ENCODE data around the gene RASAL3.

Gene RASAL3

GRCh38 chr19:15476325-15476724, 12.0 kb upstream of the RASAL3 start:
- no peak for TF ChIP-seq CTCF (IDR thresholded peaks at IDR 0.05)

GRCh38 chr19:15475611-15476010, 11.3 kb upstream of the RASAL3 start:
- no peak for TF ChIP-seq CTCF (IDR thresholded peaks at IDR 0.05)

- no peak for TF ChIP-seq CTCF (IDR thresholded peaks at IDR 0.05)
These were observed 10.8 kb upstream of the RASAL3 start for GRCh38 chr19:15475169-15475568.

- no peak for TF ChIP-seq CTCF (IDR thresholded peaks at IDR 0.05)
These were observed 7.3 kb upstream of the RASAL3 start for GRCh38 chr19:15471639-15472101.

- TF ChIP-seq CTCF (IDR thresholded peaks at IDR 0.05), result no peak
These were observed 5.4 kb upstream of the RASAL3 start for GRCh38 chr19:15469513-15470297.

- TF ChIP-seq CTCF (IDR thresholded peaks at IDR 0.05), result no peak
These were observed 4.5 kb upstream of the RASAL3 start for GRCh38 chr19:15468675-15469512.

GRCh38 chr19:15467734-15468214, 3.4 kb upstream of the RASAL3 start:
- no peak for TF ChIP-seq CTCF (IDR thresholded peaks at IDR 0.05)
